Stimulated activated CD4-positive, alpha-beta T cell treated with anti-CD3 and anti-CD28 coated beads, Interleukin-12 subunit alpha, Interleukin-12 subunit beta, amount 100 ng/mL, for 48 hours (primary cell): ENCODE data around the gene CCSER1.
"Not testable (repeated sequence)": the region's sequence is repeated elsewhere in the genome, so short reads cannot be mapped to it uniquely, and the experiment has no call there.

Source experiments
- DNase-seq, 3 donors: peaks; one replicate each; pipeline ENCODE4 v3.0.0-alpha.2; 2020; ENCODE audit warnings: low read depth in 2 of 3, low spot score in 1 of 3

Gene CCSER1

DNA sequence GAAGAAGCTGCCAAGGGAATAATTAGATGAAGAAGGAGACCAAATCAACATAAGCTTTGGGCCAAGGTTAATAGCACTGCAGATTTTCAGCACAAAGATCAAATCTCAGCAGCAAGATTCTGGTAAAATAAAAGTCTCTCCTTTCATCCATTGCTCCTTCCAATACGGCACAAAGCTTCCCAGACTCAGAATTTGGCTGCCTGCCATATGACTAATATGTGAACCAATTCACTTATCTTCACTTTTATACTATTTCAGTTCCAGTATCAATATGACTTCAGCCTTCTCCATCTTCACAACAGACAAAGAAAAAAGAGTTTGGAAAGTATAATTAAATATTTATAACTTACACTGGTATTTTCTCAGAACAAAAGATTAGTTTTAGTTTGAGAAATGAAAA, 1198.3 kb downstream of the CCSER1 start:
- no peak for DNase-seq

DNA sequence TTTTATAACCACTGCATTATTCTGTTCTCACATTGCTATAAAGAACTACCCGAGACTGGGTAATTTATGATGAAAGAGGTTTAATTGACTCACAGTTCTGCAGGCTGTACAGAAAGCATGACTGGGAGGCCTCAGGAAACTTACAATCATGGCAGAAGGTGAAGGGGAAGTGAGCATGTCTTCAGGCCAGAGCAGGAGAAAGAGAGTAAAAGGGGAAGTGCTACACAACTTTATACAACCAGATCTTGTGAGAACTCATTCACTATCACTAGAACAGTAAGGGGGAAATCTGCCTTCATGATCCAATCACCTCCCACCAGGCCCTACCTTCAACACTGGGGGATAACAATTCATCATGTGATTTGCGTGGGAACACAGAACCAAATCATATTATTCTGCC, 1199.0 kb downstream of the CCSER1 start:
- DNase-seq = not testable (repeated sequence)

DNA sequence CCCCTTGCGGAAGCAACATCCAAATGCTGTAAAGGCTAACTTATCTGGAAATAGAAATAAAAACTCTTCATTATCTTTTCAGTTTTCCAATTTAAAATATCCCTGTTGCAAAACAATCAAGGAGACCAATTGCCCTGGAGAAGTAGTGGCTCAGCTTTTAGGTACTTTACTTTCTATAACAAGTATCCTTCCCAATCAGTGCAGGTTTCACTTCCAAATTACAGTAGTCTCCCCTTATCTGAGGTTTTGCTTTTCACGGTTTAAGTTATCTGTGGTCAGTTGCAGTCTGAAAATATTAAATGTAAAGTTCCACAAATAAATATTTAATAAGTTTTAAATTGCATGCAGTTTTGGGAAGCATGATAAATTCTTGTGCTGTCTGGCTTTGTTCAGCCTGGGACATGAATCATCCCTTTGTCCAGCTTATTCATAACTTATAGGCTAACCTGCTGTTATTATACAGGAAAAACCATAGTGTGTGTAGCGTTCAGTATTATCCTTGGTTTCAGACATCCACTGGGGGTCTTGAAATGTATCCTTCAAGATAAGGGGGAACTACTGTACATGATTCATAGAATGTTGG, 1203.5 kb downstream of the CCSER1 start:
- no peak for DNase-seq

DNA sequence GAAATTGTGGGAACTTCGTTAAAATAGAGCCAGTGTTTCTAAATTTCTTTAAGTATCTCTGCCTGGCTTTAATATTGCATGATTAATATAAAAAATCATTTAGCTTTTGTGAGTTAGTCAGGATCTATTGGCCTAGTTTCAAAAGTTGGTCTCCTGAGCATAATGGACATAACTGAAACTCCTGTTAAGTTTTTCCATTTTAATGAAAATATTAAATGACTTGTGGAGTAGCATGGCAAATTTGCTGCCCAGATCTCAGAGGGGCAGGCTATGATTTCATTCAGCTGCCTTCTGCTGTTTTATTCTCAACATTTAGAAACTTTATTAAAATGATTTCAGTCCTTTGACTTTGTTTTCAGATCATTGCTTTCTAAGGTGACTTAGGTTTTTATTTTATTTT, 1213.6 kb downstream of the CCSER1 start:
- no peak for DNase-seq

DNA sequence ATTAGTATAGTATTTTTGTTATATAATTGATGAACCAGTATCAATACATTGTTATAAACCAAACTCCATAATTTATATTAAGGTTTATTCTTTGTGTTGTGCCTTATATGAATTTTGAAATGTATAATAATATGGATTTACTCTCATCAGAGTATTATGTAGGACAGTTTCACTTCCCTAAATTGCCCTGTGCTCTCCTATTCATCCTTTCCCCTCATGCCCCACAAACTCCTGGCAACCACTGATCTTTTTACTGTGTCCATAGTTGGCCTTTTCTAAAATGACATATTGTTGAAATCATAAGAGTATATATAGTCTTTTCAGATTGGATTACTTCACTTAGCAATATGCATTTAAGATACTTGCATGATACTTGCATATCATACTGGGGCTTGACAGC, 1218.4 kb downstream of the CCSER1 start:
- no peak for DNase-seq

DNA sequence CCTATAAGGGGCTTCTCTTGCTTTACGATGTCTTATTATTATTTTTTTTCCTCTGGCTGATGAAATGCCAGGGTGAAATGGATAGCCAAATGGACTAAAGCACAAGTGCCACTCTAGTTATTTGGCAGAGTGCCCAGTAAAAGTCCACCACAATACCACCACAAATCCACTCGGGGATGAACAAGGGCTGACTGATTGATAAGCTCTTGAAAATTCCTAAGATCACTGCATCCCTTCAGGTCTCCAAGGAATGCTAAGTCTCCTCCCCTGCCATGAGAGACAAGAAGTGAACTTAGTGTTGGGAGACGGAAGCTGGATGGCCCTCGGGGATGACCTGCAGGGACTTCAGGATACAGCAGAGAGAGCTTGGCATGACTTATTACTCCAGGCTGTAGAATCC, 1229.3 kb downstream of the CCSER1 start:
- not testable (repeated sequence) for DNase-seq

DNA sequence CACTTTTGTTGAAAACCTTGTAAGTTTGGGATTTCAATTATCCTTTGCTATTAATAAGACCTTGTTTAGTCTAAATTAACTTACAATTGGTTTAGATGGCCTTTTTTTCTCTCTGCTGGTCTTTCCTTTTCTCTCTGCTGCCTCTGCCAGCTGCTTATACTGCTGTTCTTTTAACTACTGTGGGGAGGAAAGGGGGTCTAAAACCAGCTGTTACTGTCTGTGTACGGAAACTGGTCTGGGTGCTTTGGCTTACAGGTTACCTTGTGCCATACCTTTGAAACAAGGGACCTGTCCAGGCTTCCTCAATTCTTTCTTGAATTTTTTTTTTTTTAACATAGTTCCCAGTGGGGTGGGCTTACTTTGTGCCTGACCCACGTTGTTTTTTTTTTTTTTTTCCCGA, 1230.8 kb downstream of the CCSER1 start:
- DNase-seq = not testable (repeated sequence)

DNA sequence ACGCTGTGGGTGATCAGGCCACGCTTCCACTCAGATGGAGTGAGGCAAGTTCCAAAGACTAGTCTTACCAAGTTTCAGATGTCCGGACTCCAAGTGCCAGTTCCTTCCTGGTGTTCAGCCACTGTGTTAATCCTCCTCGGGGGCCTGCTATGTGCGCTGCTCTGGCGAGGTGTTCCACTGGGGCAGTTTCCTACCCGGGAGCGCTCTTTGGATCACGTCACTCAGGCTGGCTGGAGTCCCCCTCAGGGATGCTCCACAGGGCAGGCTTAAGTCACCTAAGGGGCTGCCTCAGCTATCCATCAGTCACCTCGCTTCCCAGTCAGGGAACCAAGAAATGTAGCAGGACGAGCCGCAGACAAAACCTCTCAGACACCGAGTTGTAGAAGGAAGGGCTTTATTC, 1231.4 kb downstream of the CCSER1 start:
- DNase-seq = not testable (repeated sequence)

DNA sequence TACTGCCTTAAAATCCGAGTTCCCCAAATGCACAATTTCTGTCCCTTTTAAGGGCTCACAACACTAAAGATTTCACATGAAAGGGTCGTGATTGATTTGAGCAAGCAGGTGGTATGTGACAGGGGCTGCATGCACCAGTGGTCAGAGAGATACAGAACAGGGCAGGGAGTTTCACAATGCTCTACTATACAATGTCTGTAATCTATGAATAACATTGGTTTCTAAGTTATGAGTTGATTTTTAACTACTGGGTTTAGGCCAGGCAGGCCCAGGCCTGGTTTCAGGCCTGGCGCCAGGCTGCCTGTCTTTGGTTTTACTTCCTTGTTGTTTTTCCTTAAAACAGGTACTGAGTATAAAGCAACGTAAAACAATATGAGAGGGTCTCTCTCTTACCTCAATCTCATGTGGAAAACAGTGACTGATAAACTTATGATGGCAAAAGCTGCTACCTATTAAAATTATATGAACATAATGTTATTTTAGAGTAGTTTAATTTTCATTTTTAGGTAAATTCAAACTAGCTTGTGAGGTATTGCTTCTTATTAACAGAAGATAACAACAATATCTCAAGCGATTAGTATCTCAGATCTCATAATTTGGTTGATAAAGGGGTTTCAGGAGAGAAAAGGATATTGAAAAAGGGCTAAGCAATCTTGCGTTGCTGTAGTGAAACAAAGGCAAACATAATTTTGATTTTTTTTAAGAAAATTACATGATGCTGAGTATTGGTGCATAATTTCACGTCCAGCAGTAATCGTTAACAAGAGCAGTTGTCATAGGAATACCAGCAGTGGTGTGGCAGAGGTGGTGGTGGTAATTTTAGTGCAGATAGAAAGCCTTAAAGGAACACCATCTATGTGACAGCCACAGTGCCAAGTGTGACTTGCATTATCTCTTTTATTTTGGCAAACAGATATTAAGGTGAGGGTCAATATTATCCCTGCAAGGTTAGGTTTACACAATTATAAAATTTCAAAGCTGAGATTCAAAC, 1232.1 kb downstream of the CCSER1 start:
- DNase-seq = no peak

DNA sequence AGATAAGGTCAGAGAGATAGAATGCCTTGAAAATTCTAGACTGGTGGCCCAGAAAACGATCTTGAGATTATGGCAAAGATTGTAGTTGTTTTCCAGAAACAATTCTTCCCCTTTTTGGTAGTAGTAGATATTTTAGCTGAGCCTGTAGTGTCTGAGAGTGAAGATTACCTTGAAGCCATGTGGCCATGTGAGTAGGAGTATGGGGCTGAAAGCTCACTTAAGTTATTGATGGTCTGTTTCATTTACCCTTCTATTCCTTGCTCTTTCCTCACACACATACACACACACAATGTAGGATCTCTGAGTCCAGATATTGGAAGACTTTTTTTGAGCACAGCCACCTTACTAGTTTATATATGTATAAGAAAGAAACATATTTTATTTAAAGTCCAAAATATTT, 1234.9 kb downstream of the CCSER1 start:
- DNase-seq = no peak

DNA sequence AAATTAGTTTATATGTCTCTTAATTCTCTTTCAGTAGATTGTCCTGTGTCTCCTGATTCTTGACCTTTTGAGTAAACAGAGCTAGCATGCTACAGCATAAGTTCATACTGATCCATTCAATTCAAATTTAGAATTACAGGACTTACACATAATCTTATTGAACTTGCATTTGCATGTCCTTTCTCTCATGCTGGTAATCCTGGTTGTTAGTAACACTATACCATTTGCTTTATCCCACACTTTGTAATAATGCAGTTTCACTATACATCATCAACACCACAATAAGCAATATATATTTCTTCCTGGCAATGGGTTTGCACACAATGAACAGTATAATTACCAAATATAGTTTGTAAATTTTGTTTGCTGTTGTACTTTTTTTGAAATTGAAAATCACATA, 1239.4 kb downstream of the CCSER1 start:
- DNase-seq = no peak

DNA sequence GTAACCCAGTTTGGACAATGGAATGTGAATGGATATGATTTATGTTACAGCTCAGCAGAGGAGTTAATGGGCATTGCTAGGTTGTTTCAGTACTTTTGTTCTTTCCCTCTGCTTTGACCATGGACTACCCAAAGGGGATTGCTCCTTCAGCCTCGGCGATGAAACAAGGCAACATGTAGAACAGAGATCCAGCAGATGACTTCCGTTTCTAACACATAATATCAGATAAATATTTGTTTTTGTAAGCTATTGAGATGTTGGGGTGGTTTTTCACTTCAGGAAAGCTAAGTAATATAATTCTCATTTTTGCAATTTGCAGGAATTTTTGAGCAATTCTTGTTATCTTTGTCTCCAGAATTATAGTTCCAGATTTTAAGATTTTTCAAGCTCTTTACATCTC, 1241.9 kb downstream of the CCSER1 start:
- no peak for DNase-seq

DNA sequence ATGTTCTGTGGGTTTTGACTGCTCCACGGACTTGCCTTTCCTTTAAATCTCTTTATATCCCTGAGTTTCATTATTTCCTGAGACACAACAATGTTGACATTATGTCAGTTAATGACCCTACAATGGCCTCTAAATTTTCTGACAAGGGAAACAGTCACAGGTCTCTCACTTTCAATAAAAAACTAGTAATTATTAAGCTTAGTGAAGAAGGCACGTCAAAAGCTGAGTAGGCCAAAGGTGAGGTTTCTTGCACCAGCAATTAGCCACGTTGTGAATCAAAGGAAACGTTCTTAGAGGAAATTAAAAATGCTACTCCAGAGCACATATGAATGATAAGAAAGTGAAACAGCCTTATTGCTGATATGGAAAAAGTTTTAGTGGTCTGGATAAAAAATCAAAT, 1246.4 kb downstream of the CCSER1 start:
- no peak for DNase-seq

DNA sequence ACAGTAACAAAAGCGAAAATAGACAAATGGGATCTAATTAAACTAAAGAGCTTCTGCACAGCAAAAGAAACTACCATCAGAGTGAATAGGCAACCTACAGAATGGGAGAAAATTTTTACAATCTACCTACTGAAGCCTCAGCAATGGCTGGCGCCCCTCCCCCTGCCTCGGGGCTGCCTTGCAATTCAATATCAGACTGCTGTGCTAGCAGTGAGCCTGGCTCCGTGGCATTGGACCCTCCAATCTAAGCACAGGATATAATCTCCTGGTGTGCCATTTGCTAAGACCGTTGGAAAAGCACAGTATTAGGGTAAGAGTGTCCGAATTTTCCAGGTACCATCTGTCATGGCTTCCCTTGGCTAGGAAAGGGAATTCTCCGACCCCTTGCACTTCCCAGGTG, 1278.2 kb downstream of the CCSER1 start:
- not testable (repeated sequence) for DNase-seq

DNA sequence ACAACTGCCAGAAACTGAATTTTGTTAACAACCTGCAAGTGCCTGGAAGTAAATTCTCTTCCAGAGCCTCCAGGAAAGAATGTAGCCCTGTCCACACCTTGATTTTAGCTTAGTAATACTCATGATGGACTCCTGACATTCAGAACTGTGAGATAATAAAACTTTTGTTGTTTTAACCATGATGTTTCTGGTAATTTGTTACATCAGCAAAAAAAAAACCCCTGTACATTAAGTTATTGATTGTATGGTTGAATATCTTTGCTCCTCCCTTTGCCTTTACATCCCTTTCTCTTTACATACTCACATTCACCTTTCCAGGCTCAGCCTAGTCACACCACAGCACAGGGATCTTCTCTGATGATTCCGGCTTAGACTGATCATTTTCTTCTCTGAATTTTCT, 1294.8 kb downstream of the CCSER1 start:
- no peak for DNase-seq

DNA sequence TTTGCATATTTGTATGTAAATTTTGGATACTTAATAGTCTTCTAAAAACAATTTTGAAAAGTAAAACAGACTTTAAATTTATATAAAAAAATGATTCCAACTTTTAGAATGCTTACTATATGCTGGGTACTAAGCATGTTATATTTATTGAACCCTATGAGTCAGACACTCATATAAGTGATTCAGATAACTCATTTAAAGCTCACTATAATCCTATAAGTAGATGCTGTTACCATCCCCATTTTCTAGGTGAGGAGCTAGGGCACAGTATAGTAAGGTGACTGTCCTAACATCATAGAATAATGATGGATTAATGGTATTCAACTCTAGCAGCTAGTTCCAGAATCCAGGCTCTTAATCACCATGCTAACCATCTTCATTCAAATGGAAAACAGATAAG, 1299.5 kb downstream of the CCSER1 start:
- no peak for DNase-seq

DNA sequence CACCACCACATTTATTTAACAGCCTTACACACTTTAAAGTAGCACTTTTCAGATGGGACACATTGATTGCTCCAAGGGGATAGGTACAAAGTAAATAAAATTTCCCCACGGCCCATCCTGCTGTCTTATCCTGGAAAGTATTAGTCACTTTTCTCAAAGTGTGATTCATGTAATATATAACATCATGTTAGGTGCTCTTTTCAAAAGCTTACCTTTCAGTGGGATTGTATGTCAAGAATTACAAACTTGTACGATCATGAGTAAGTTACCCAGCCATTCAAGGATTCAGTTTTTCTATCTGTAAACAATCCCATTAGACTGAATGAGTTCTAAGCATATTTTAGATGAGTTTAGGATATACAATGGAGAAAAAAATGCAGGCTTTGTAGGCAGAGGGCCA, 1300.0 kb downstream of the CCSER1 start:
- no peak for DNase-seq

DNA sequence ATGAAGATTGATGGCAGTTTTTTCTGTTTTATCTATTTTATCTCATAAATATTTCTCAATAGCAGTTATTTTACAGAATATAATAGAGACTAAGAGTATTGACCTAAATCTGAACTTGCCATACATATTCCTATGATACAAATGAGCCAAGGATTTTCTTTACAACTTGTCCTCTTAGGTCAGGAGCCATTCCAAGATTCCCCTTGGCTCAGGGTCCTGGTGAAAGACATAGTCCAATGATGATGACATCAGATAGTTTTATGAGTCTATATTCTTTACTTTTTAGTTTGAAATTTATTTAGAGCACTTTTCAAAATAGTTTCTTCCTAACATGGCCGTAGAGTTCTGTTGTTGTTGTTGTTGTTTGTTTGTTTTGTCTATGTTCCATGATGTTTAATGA, 1307.4 kb downstream of the CCSER1 start:
- DNase-seq = no peak

DNA sequence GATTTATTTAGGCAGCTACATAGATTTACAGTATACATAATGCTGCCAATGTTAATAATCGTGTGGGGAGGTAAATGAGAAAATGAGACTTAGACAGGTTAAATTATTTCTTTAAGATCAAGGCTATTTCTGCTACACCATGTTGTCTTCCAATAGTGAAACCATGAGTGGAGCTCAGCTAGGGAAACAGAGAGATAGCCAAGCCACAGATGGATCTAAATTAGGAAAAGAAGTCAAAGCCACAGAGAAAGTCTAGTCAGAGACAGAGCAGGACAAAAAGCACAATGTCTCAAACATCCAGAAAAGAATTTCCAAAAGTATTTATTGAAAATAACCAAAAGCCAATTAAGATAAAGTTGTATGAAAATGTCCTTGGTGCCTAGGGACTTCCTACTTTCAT, 1309.4 kb downstream of the CCSER1 start:
- DNase-seq = no peak

DNA sequence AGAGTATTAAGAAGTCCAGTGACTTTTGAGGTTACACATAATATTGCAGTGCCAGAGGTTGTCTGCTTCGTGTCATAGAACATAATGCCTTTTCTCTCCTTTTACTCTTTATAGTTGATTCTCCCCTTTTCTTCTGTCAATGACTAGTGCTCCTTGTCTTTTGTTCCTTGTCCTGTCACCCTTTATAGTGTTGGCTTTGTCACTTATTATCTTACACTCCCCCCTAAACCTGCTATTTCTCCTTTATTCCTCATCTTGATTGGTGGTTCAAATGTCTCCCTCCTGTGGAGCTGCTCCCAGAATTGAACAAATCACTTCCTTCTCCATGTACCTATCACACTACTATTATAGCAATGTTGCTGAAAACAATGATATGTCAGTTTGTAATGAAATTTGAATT, 1320.0 kb downstream of the CCSER1 start:
- no peak for DNase-seq

DNA sequence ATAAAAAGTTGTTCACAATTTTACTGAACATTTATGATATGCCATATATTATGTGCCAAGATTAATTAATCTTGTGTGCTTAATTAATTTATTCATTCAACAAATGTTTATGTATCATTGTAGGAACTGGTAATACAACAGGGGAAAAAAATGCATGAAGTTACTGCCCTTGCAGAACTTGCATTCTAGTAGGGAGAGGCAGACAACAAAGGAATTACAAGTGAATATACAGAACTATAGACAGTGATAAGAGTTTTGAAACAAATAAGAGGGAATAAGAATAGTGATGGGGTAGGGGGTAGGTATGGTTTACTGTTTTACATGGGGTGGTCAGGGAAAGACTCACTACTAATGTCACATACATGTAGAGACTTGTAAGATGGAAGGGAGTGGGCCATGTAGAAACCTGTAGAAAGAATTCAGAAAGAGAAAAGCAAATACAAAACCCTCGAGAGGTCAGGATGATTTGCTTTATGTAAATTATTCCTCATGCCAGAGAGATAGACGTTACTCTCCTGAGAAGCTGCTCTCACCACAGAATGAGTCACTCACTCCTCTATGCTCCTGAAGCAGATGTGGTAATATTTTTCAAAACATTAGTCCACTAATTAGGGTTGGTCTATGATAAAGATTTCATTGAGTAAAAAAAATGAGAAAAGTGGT, 1321.6 kb downstream of the CCSER1 start:
- no peak for DNase-seq

DNA sequence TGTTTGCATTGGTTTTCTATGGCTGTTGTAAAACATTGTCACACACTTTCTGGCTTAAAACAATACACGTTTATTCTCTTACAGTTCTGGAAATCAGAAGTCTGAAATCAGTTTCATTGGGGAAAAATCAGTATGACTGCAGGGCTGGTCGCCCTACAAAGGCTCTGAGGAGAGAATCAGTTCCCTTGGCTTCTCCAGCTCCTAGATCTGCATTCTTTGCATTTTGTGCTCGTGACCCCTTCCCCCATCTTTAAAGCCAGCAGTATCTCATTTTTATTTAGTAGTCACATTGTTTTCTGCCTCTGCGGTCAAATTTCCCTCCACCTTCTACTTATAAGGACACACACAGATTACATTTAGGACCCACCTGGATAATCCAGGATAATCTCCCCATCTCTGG, 1326.9 kb downstream of the CCSER1 start:
- no peak for DNase-seq
